OCI-LY3 (cell line): Measurements from ENCODE around the gene ARIH1.

Experiments
- H2AFZ ChIP-seq: fragments of 200-600, 300-600 bp; shearing (Covaris generic); 2 replicates; pipeline ENCODE4 v1.6.0; 2014; ENCODE audit warnings: antibody characterized with exemption, low read depth, low read length
- H3K27ac ChIP-seq: fragments of 200-600, 300-600 bp; sonication (generic); 2 replicates; pipeline ENCODE4 v1.5.1; 2014; ENCODE audit warnings: mild to moderate bottlenecking, low read length, moderate library complexity, mixed read lengths
- H3K27me3 ChIP-seq: fragments of 200-600, 300-600 bp; sonication (generic); 2 replicates; pipeline ENCODE4 v1.6.1; 2014; ENCODE audit warnings: low read depth, low read length, mixed read lengths
- H3K36me3 ChIP-seq: fragments of 200-600, 300-600 bp; sonication (generic); replicated peaks from 2 replicates; pipeline ENCODE3; 2014; ENCODE audit warnings: low read depth, low read length, mixed read lengths
- H3K4me1 ChIP-seq: fragments of 300-600, 200-600 bp; sonication (generic); 2 replicates; pipeline ENCODE4 v1.6.1; 2014; ENCODE audit warnings: low read length, mixed read lengths
- H3K4me2 ChIP-seq: fragments of 200-600, 300-600 bp; sonication (generic); 2 replicates; pipeline ENCODE4 v1.6.1; 2014; ENCODE audit warnings: low read length, mixed read lengths
- H3K4me3 ChIP-seq: fragments of 300-600, 200-600 bp; sonication (generic); 2 replicates; pipeline ENCODE4 v1.5.1; 2014; ENCODE audit warnings: antibody characterized with exemption, mild to moderate bottlenecking, low read length, moderate library complexity
- H3K79me2 ChIP-seq: fragments of 300-600, 200-600 bp; shearing (Covaris generic); 2 replicates; pipeline ENCODE4 v1.6.1; 2014; ENCODE audit warnings: mild to moderate bottlenecking, low read length, mixed read lengths
- H3K9ac ChIP-seq: fragments of 300-600, 200-600 bp; shearing (Covaris generic); 2 replicates; pipeline ENCODE4 v1.6.0; 2014; ENCODE audit warnings: mild to moderate bottlenecking, low read length, moderate library complexity
- H3K9me3 ChIP-seq: fragments of 200-600, 300-600 bp; shearing (Covaris generic); 2 replicates; pipeline ENCODE4 v1.6.1; 2014; ENCODE audit warnings: low read length, mixed read lengths; ENCODE audit not compliant: insufficient read depth
- H4K20me1 ChIP-seq: fragments of 200-600, 300-600 bp; sonication (generic); 2 replicates; pipeline ENCODE4 v1.6.1; 2016; ENCODE audit warnings: low read length, mixed read lengths; ENCODE audit not compliant: insufficient read depth
- CTCF ChIP-seq: fragments of 200-600, 300-600 bp; sonication (generic); IDR thresholded peaks from 2 replicates; pipeline ENCODE4 v1.5.1; 2014; ENCODE audit warnings: antibody characterized with exemption, low read length, low read depth
- EZH2phosphoT487 ChIP-seq: fragments of 200-600 bp; shearing (Covaris generic); IDR thresholded peaks from 2 replicates; pipeline ENCODE4 v1.6.1; 2018; ENCODE audit warnings: antibody characterized with exemption, mixed run types, low read depth

Gene ARIH1

DNA sequence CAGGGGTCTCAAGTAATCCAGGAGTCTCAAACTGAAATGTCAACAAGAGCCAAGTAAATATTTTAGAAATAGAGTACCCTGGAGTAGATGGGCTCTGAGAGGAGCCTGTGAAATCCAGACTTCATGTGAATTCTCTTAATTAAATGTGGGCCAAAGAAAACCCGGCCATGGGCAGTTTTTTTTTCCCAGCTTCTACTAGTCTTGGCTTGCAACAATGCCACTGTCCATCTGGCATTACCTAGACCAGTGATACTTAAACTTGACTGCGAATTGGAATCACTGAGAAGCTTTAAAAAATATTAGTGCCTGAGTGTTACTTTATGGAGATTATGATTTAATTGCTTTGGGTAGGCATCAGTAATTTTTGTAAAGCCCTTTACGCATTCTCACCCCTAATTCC is 114.0 kb downstream of the ARIH1 start:
- no peak for TF ChIP-seq EZH2phosphoT487
- TF ChIP-seq CTCF, result no peak

DNA sequence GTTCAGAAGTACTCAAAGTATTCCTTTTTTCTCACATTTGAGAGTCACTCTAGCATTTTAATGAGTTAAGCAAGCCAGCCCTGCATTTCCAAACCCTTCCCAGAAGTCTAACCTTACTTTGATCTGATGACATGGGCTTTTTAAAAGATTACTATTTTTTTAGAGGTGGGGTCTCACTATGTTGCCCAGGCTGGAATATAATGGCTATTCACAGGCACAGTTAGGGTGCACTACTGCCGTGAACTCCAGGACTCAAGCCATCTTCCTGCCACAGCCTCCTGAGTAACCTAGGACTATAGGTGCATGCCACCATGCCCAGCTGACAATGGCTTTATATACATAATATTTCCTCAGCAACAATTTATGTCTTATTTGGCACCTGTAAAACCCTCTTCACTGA is 116.3 kb downstream of the ARIH1 start:
- Histone ChIP-seq H3K36me3 (peaks cover 10% of the 10 kb centered on the region), H2AFZ (no peak overlapping the region), H3K4me3 (no peak overlapping the region), H3K4me2 (no peak overlapping the region), H3K4me1 (no peaks in the 10 kb centered on the region), H3K9ac (no peak overlapping the region), H3K79me2 (no peaks in the 10 kb centered on the region), H3K9me3 (no peaks in the 10 kb centered on the region), H3K27ac (no peak overlapping the region), H4K20me1 (no peaks in the 10 kb centered on the region), H3K27me3 (no peaks in the 10 kb centered on the region)
- TF ChIP-seq EZH2phosphoT487 (no peak), CTCF (no peak)

More for the DNA sequence above, 114.0 kb downstream of the ARIH1 start:
- no peaks in the 10 kb centered on the region for H3K27me3 ChIP-seq
- H3K9ac ChIP-seq, result no peak overlapping the region
- H3K79me2 ChIP-seq, result no peaks in the 10 kb centered on the region
- H4K20me1 ChIP-seq, result no peaks in the 10 kb centered on the region
- no peak overlapping the region for H3K27ac ChIP-seq
- H3K4me3 ChIP-seq, result no peak overlapping the region
- H3K4me1 ChIP-seq, result no peaks in the 10 kb centered on the region
- no peak overlapping the region for H3K4me2 ChIP-seq
- H3K9me3 ChIP-seq, result no peaks in the 10 kb centered on the region
- H2AFZ ChIP-seq, result no peak overlapping the region
- peaks cover 30% of the 10 kb centered on the region for H3K36me3 ChIP-seq

- Histone ChIP-seq H3K79me2 (no peaks in the 10 kb centered on the region), H3K9me3 (no peaks in the 10 kb centered on the region), H3K4me3 (no peak overlapping the region), H3K36me3 (peaks cover 4% of the 10 kb centered on the region), H3K9ac (no peak overlapping the region), H3K4me1 (no peaks in the 10 kb centered on the region), H4K20me1 (no peaks in the 10 kb centered on the region), H3K4me2 (no peak overlapping the region), H3K27me3 (no peaks in the 10 kb centered on the region), H3K27ac (no peak overlapping the region), H2AFZ (no peak overlapping the region)
- TF ChIP-seq EZH2phosphoT487 (no peak), CTCF (no peak)
These were observed 117.2 kb downstream of the ARIH1 start for GRCh38 chr15:72591361-72591760.

- no peaks in the 10 kb centered on the region for H4K20me1 ChIP-seq
- peaks cover 4% of the 10 kb centered on the region for H3K36me3 ChIP-seq
- H3K79me2 ChIP-seq, result no peaks in the 10 kb centered on the region
- H3K4me3 ChIP-seq, result no peak overlapping the region
- no peaks in the 10 kb centered on the region for H3K9me3 ChIP-seq
- no peak overlapping the region for H3K4me2 ChIP-seq
- H3K9ac ChIP-seq, result no peak overlapping the region
- H2AFZ ChIP-seq, result no peak overlapping the region
- TF ChIP-seq CTCF, result no peak
- TF ChIP-seq EZH2phosphoT487, result no peak
- H3K27me3 ChIP-seq, result no peaks in the 10 kb centered on the region
- no peaks in the 10 kb centered on the region for H3K4me1 ChIP-seq
- no peak overlapping the region for H3K27ac ChIP-seq
These were observed 118.0 kb downstream of the ARIH1 start for GRCh38 chr15:72592097-72592496.
